Measurements from ENCODE around the gene FBXO31.

GRCh38 chr16:87380403-87380802 is 3.2 kb downstream of the FBXO31 start:
- no peak for TF ChIP-seq POLR2AphosphoS5 (IDR thresholded peaks at IDR 0.05; ENCODE audit: low read depth)
- no peak for TF ChIP-seq CTCF (IDR thresholded peaks at IDR 0.05; ENCODE audit: insufficient read depth, low read length)
